Activated B cell treated with CpG ODN at 0.5 μM for 24 hours (primary cell): Measurements from ENCODE around the gene STK17B. TPM values are rescaled to one million over a fixed set of nuclear protein-coding genes. Genes with fewer than 3 reads are reported as not detected.

Source experiments
- ATAC-seq: fragments of 200-7000 bp; cut with Tn5 transposase; one replicate; pipeline ENCODE4 v1.10.0; 2021; ENCODE audit warnings: low read depth, mild to moderate bottlenecking, moderate library complexity
- CTCF ChIA-PET: fragments of 350-600 bp; sonication (Branson Sonifier 250); formaldehyde crosslinking; loops from one replicate; lab custom pipeline; 2021; ENCODE audit warnings: antibody characterized with exemption; lab: Charles Lee
- POLR2A ChIA-PET: fragments of 350-600 bp; sonication (Branson Sonifier 250); formaldehyde crosslinking; loops from one replicate; lab custom pipeline; 2021; ENCODE audit warnings: antibody characterized with exemption; lab: Charles Lee
- DNase-seq: peaks from one replicate; pipeline ENCODE4 v3.0.0; 2022
- H3K27ac Mint-ChIP-seq: one replicate; pipeline ENCODE4 v1.8.0; 2020; ENCODE audit warnings: mixed read lengths
- H3K27me3 Mint-ChIP-seq: one replicate; pipeline ENCODE4 v1.8.0; 2021; ENCODE audit warnings: mixed read lengths
- H3K36me3 Mint-ChIP-seq: one replicate; pipeline ENCODE4 v1.8.0; 2021; ENCODE audit warnings: low read depth, mixed read lengths
- H3K4me1 Mint-ChIP-seq: one replicate; pipeline ENCODE4 v1.8.0; 2021; ENCODE audit warnings: mixed read lengths
- H3K4me3 Mint-ChIP-seq: one replicate; pipeline ENCODE4 v1.8.0; 2020; ENCODE audit warnings: mild to moderate bottlenecking, mixed read lengths
- H3K9me3 Mint-ChIP-seq: one replicate; pipeline ENCODE4 v1.8.0; 2020; ENCODE audit warnings: mixed read lengths
- intact Hi-C: fragments of 100-400 bp; cut with micrococcal nuclease; formaldehyde crosslinking; loops from one replicate; pipeline ENCODE4 v1.15.1; 2024
- total RNA-seq: library from RNA; stranded (reverse); gene quantifications from 2 replicates; pipeline ENCODE4 v1.2.3, GENCODE V29; 2022
- TF ChIP-seq, protein P1 (sequence below): fragments of 200-600 bp; IDR thresholded peaks from one replicate; pipeline ENCODE4 v1.8.0; 2022; ENCODE audit warnings: antibody characterized with exemption, mild to moderate bottlenecking

Gene STK17B
- total RNA-seq, 1 donor from 2014 or later, result 226 TPM

DNA sequence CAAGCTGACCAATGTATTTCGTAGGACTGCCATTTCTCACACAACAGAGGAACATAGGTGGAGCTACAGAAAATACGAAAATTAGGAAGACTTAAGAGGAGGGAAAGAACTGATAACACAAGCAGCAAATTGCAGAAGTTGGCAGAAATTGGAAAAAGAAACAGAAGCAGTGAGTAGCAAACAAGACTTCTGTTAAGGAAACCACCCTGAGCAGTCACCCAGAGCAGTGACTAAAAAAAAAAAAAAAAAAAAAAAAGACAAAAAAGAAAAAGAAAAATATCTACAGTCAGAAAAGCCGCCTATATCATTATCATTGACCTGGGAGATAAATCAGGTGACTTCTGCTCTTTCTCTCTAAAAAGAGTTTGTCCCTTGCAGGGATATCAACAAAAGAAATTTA lies 21.4 kb downstream of the STK17B start:
- ATAC-seq, result peak; percentile 71
- TF ChIP-seq, protein P1, sequence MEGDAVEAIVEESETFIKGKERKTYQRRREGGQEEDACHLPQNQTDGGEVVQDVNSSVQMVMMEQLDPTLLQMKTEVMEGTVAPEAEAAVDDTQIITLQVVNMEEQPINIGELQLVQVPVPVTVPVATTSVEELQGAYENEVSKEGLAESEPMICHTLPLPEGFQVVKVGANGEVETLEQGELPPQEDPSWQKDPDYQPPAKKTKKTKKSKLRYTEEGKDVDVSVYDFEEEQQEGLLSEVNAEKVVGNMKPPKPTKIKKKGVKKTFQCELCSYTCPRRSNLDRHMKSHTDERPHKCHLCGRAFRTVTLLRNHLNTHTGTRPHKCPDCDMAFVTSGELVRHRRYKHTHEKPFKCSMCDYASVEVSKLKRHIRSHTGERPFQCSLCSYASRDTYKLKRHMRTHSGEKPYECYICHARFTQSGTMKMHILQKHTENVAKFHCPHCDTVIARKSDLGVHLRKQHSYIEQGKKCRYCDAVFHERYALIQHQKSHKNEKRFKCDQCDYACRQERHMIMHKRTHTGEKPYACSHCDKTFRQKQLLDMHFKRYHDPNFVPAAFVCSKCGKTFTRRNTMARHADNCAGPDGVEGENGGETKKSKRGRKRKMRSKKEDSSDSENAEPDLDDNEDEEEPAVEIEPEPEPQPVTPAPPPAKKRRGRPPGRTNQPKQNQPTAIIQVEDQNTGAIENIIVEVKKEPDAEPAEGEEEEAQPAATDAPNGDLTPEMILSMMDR, result no peak
- DNase-seq, result no peak
- Mint-ChIP-seq H3K4me3 (peak overlapping the region; percentile 70), H3K4me1 (peaks cover 78% of the 10 kb centered on the region), H3K36me3 (peaks cover 81% of the 10 kb centered on the region), H3K9me3 (no peaks in the 10 kb centered on the region), H3K27me3 (no peaks in the 10 kb centered on the region), H3K27ac (peak overlapping the region; percentile 93)
- ChIA-PET POLR2A (interaction anchor here (0.7 to 3.3 kb wide), 10 partner anchors 9 to 110 kb away, joined by 3 to 23 read pairs (median 8); partner anchors contain the start of gene STK17B), CTCF (interaction anchor here (0.8 to 3.0 kb wide), 3 partner anchors 8 to 71 kb away, joined by 3 to 18 read pairs (median 6); partner anchors contain the start of gene STK17B)
- intact Hi-C loops, result loop anchor here (1.0 to 5.0 kb wide), 7 partner anchors 10 to 588 kb away; no protein-coding TSS in a partner anchor

DNA sequence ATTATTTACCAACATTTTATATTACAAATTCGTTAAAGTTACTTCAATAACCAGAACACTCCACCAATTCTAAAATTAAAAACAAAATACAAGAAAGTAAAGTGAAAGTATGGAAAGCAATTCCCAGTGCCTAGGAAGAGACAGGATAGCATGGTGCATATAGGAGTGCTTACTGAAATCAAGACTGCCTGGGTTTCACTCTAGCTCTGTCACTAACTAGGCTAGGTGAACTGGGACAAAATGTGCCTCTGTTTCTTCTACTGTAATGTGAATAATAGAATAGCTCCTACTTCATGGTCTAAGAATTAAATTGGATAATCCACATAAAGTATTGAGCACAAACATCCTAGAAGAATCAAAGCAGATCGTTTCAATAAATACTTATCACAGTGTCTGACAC lies 22.6 kb downstream of the STK17B start:
- H3K4me1 Mint-ChIP-seq, result peaks cover 75% of the 10 kb centered on the region
- DNase-seq, result no peak
- no peak for ATAC-seq
- no peaks in the 10 kb centered on the region for H3K27me3 Mint-ChIP-seq
- TF ChIP-seq, protein P1, result no peak
- H3K9me3 Mint-ChIP-seq, result no peaks in the 10 kb centered on the region
- ChIA-PET POLR2A (interaction anchor here (0.6 to 2.9 kb wide), 7 partner anchors 10 to 100 kb away, joined by 3 to 18 read pairs (median 6); partner anchors contain the start of gene STK17B), CTCF (interaction anchor here (1.0 to 3.0 kb wide), 2 partner anchors 70 to 128 kb away, joined by 4 to 18 read pairs; no protein-coding TSS in a partner anchor)
- H3K27ac Mint-ChIP-seq, result peak overlapping the region; percentile 93
- H3K4me3 Mint-ChIP-seq, result no peak overlapping the region
- H3K36me3 Mint-ChIP-seq, result peaks cover 78% of the 10 kb centered on the region
- intact Hi-C loops, result no loop called here

DNA sequence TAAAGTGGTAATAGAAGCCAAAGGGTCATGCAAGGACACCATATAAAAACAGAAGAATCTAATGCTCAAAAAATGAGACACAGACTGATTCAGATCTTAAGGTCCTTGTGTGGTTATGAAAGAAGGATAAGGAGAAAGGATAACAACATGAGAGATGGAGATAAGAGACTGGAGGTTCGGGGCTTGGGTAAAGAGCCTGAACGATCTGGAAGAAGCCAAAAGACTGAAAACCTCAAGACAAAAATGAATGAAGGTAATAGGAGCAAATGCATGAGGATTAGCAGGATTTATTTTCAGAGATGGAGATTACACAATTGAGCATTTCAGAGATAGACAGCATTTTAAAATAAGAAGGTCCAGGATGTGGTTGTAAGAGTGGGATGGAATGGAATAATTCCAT lies 26.1 kb downstream of the STK17B start:
- intact Hi-C loops, result loop anchor here (1.0 kb wide), 1 partner anchor 8 kb away; no protein-coding TSS in a partner anchor
- H3K27ac Mint-ChIP-seq, result no peak overlapping the region
- H3K36me3 Mint-ChIP-seq, result peaks cover 85% of the 10 kb centered on the region
- TF ChIP-seq, protein P1, result no peak
- no peaks in the 10 kb centered on the region for H3K9me3 Mint-ChIP-seq
- no peaks in the 10 kb centered on the region for H3K27me3 Mint-ChIP-seq
- DNase-seq (no peak), ATAC-seq (no peak)
- no peak overlapping the region for H3K4me3 Mint-ChIP-seq
- POLR2A ChIA-PET, result interaction anchor here (1.1 to 2.0 kb wide), 4 partner anchors 13 to 37 kb away, joined by 3 to 10 read pairs (median 4); no protein-coding TSS in a partner anchor
- CTCF ChIA-PET, result interaction anchor here (1.9 to 2.5 kb wide), 2 partner anchors 76 to 129 kb away, joined by 4 to 6 read pairs; no protein-coding TSS in a partner anchor
- peaks cover 67% of the 10 kb centered on the region for H3K4me1 Mint-ChIP-seq

DNA sequence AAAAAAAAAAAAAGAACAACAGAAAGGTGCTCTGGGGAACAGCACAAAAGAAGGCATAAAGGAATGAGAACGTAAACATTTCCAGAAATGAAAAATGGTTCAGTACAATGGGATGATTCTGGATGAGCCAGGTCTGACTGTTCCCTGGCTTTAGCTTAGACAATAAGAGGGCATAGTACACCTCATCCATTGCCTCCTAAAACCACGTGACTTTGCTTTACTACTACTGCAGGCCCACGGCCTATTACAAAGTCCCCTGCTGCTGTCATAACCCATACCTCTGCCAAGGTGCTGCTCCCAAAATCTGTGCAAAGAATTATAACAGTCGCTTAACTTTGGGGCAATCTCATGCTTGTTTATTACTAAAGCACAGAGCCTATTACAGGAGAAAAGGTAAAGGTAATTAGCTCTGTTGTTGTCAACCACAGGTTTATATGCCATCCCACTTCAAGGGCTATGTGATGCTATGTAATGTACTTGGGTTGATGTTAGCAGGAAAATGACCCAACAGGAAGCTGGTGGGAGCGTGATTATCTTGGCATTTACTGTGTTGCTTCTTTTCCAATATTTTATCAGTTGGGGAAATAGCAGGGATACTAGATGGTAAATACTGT lies 26.8 kb downstream of the STK17B start:
- ATAC-seq (no peak), DNase-seq (no peak)
- intact Hi-C loops, result loop anchor here (1.0 kb wide), 1 partner anchor 7 kb away; no protein-coding TSS in a partner anchor
- no peaks in the 10 kb centered on the region for H3K9me3 Mint-ChIP-seq
- H3K27ac Mint-ChIP-seq, result peak overlapping the region; percentile 33
- peaks cover 63% of the 10 kb centered on the region for H3K4me1 Mint-ChIP-seq
- ChIA-PET POLR2A (interaction anchor here (0.6 to 2.0 kb wide), 8 partner anchors 12 to 137 kb away, joined by 3 to 10 read pairs (median 5); partner anchors contain the start of gene STK17B), CTCF (interaction anchor here (0.6 to 2.5 kb wide), 5 partner anchors 66 to 132 kb away, joined by 3 to 6 read pairs (median 4); no protein-coding TSS in a partner anchor)
- H3K27me3 Mint-ChIP-seq, result no peaks in the 10 kb centered on the region
- peaks cover 85% of the 10 kb centered on the region for H3K36me3 Mint-ChIP-seq
- TF ChIP-seq, protein P1, result no peak
- H3K4me3 Mint-ChIP-seq, result no peak overlapping the region

DNA sequence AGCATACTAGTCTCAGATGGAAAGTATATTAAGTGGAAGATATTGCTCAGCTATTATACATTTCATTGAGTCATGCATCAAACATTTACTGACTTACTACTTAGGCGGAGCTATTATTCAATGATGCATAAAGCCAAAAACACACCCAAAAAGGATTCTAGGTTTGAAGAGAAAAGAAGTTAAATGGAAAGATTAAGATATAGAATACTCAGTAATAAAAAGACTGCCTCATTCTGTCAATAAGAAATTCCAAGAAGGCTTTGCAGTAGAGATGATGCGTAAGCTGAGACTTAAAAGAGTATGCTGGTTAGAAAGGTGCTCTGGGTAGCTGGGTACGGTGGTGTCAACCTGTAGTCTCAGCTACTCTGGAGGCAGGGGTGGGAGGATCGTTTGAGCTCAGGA lies 27.6 kb downstream of the STK17B start:
- no peak for DNase-seq
- Mint-ChIP-seq H3K4me3 (no peak overlapping the region), H3K27ac (peak overlapping the region; percentile 62), H3K9me3 (no peaks in the 10 kb centered on the region), H3K27me3 (no peaks in the 10 kb centered on the region), H3K36me3 (peaks cover 83% of the 10 kb centered on the region), H3K4me1 (peaks cover 54% of the 10 kb centered on the region)
- intact Hi-C loops, result no loop called here
- no peak for ATAC-seq
- CTCF ChIA-PET, result interaction anchor here (1.1 to 2.9 kb wide), 5 partner anchors 65 to 135 kb away, joined by 4 to 9 read pairs (median 5); no protein-coding TSS in a partner anchor
- POLR2A ChIA-PET, result interaction anchor here (0.6 to 2.0 kb wide), 10 partner anchors 24 to 137 kb away, joined by 3 to 10 read pairs (median 4); partner anchors contain the start of gene STK17B
- TF ChIP-seq, protein P1, result no peak
